Neural cell (in vitro differentiated cells): ENCODE measurements around the gene PCDH15. TPM values are rescaled to one million over a fixed set of nuclear protein-coding genes. Genes with fewer than 3 reads are reported as not detected.
A peak's percentile ranks its signal among the peaks of the same experiment; 100 is the strongest.

ENCODE experiments used
- H2AFZ ChIP-seq: fragments of 200-600, 300-800 bp; sonication (generic), shearing (Covaris generic); 2 replicates; pipeline ENCODE4 v1.6.0; 2014; ENCODE audit warnings: low read depth, mild to moderate bottlenecking, antibody characterized with exemption, low read length, moderate library complexity
- H3F3A ChIP-seq: fragments of 200-600 bp; shearing (Covaris generic); 2 replicates; pipeline ENCODE4 v1.6.1; 2016; ENCODE audit warnings: mild to moderate bottlenecking, moderate library complexity, mixed read lengths, antibody characterized with exemption, low read length; ENCODE audit not compliant: insufficient read depth, poor library complexity, severe bottlenecking
- H3K27ac ChIP-seq: fragments of 200-600, 300-800 bp; sonication (generic), shearing (Covaris generic); 2 replicates; pipeline ENCODE4 v1.5.1; 2014; ENCODE audit warnings: mild to moderate bottlenecking, low read length, moderate library complexity
- H3K27me3 ChIP-seq: fragments of 300-800, 200-600 bp; sonication (generic), shearing (Covaris generic); 2 replicates; pipeline ENCODE4 v1.6.0; 2014; ENCODE audit warnings: mild to moderate bottlenecking, low read depth, low read length, moderate library complexity; ENCODE audit not compliant: insufficient read depth
- H3K36me3 ChIP-seq: fragments of 300-800, 200-600 bp; sonication (generic), shearing (Covaris generic); 2 replicates; pipeline ENCODE4 v1.5.1; 2014; ENCODE audit warnings: mild to moderate bottlenecking, antibody characterized with exemption, low read length, moderate library complexity; ENCODE audit not compliant: insufficient read depth
- H3K4me2 ChIP-seq: fragments of 300-800, 200-600 bp; sonication (generic), shearing (Covaris generic); 2 replicates; pipeline ENCODE4 v1.6.0; 2014; ENCODE audit warnings: mild to moderate bottlenecking, low read length
- H3K4me3 ChIP-seq: fragments of 300-800, 200-600 bp; sonication (generic), shearing (Covaris generic); 2 replicates; pipeline ENCODE4 v1.5.1; 2014; ENCODE audit warnings: mild to moderate bottlenecking, low read length, moderate library complexity
- H3K79me2 ChIP-seq: fragments of 200-600 bp; shearing (Covaris generic); replicated peaks from 2 replicates; pipeline ENCODE4 v1.6.0; 2014; ENCODE audit warnings: mild to moderate bottlenecking, low read length, moderate library complexity; ENCODE audit not compliant: insufficient read depth
- H3K9ac ChIP-seq: fragments of 300-800, 200-600 bp; sonication (generic), shearing (Covaris generic); 2 replicates; pipeline ENCODE4 v1.6.1; 2016; ENCODE audit warnings: mild to moderate bottlenecking, low read length, mixed read lengths
- H3K9me2 ChIP-seq: fragments of 200-600 bp; shearing (Covaris generic); 2 replicates; pipeline ENCODE4 v1.6.1; 2016; ENCODE audit warnings: mild to moderate bottlenecking, low read length, mixed read lengths; ENCODE audit not compliant: insufficient read depth
- H3K9me3 ChIP-seq: fragments of 200-600, 300-800 bp; sonication (generic), shearing (Covaris generic); 2 replicates; pipeline ENCODE4 v1.6.1; 2016; ENCODE audit warnings: mild to moderate bottlenecking, mixed run types, low read length, moderate library complexity, mixed read lengths
- H4K20me1 ChIP-seq: fragments of 200-600 bp; shearing (Covaris generic); 2 replicates; pipeline ENCODE4 v1.6.1; 2016; ENCODE audit warnings: mild to moderate bottlenecking, mixed run types; ENCODE audit not compliant: insufficient read depth
- CTCF ChIP-seq: fragments of 450-650 bp; IDR thresholded peaks from 2 replicates; pipeline ENCODE4 v1.5.1; 2014; ENCODE audit warnings: antibody characterized with exemption, mild to moderate bottlenecking, moderate library complexity; ENCODE audit not compliant: poor library complexity, severe bottlenecking
- EP300 ChIP-seq: fragments of 450-650 bp; conservative IDR thresholded peaks from 2 replicates; pipeline ENCODE4 v1.6.1; 2014; ENCODE audit warnings: antibody characterized with exemption, mild to moderate bottlenecking, moderate library complexity; ENCODE audit not compliant: poor library complexity, severe bottlenecking
- EZH2 ChIP-seq: fragments of 200-600, 300-800 bp; shearing (Covaris generic), sonication (generic); IDR thresholded peaks from 2 replicates; pipeline ENCODE4 v1.6.1; 2014; ENCODE audit warnings: antibody characterized with exemption, low read length, borderline replicate concordance, mild to moderate bottlenecking; ENCODE audit not compliant: insufficient read depth, poor library complexity, severe bottlenecking
- MXI1 ChIP-seq: fragments of 450-650 bp; conservative IDR thresholded peaks from 2 replicates; pipeline ENCODE4 v1.6.1; 2014; ENCODE audit warnings: antibody characterized with exemption, mild to moderate bottlenecking; ENCODE audit not compliant: poor library complexity, severe bottlenecking
- POLR2AphosphoS5 ChIP-seq: IDR thresholded peaks from 2 replicates; pipeline ENCODE4 v1.6.1; 2012
- RAD21 ChIP-seq: fragments of 450-650 bp; conservative IDR thresholded peaks from 2 replicates; pipeline ENCODE4 v1.6.1; 2014; ENCODE audit warnings: antibody characterized with exemption, mild to moderate bottlenecking, moderate library complexity
- REST ChIP-seq: IDR thresholded peaks from 2 replicates; pipeline ENCODE4 v1.6.1; 2012; ENCODE audit warnings: borderline replicate concordance
- SMC3 ChIP-seq: fragments of 450-650 bp; conservative IDR thresholded peaks from 2 replicates; pipeline ENCODE4 v1.6.1; 2014; ENCODE audit warnings: antibody characterized with exemption, mild to moderate bottlenecking, moderate library complexity; ENCODE audit not compliant: poor library complexity
- TAF1 ChIP-seq: IDR thresholded peaks from 2 replicates; pipeline ENCODE4 v1.6.1; 2012; ENCODE audit warnings: low read depth
- polyA plus RNA-seq: library from polyadenylated mRNA; depleted of rRNA; stranded (reverse); fragments of >200 nt; gene quantifications from 2 replicates; pipeline ENCODE4 v1.2.3, GENCODE V29; 2014

Gene PCDH15
- polyA plus RNA-seq, 1 donor from 2014 or later, result 1.2 TPM

- Histone ChIP-seq H4K20me1 (no peaks in the 10 kb centered on the region), H3K36me3 (no peaks in the 10 kb centered on the region), H3K9me2 (no peaks in the 10 kb centered on the region), H3K27me3 (no peaks in the 10 kb centered on the region), H3K9me3 (no peaks in the 10 kb centered on the region), H3K9ac (no peak overlapping the region), H3K4me2 (no peak overlapping the region), H3F3A (no peaks in the 10 kb centered on the region), H3K4me3 (no peak overlapping the region), H3K79me2 (no peaks in the 10 kb centered on the region), H3K27ac (no peak overlapping the region), H2AFZ (no peak overlapping the region)
- peak; percentile 69 for TF ChIP-seq SMC3
- no peak for TF ChIP-seq TAF1
- no peak for TF ChIP-seq EP300
- TF ChIP-seq RAD21, result peak; percentile 65
- TF ChIP-seq CTCF, result peak; percentile 58
These were observed 667.8 kb downstream of the PCDH15 start for GRCh38 chr10:54133203-54133602.

GRCh38 chr10:54131833-54132232 lies 669.2 kb downstream of the PCDH15 start:
- no peaks in the 10 kb centered on the region for H4K20me1 ChIP-seq
- H3K27ac ChIP-seq, result no peak overlapping the region
- H2AFZ ChIP-seq, result no peak overlapping the region
- no peak overlapping the region for H3K9ac ChIP-seq
- H3K27me3 ChIP-seq, result no peaks in the 10 kb centered on the region
- H3K4me2 ChIP-seq, result no peak overlapping the region
- no peaks in the 10 kb centered on the region for H3K9me3 ChIP-seq
- H3K9me2 ChIP-seq, result no peaks in the 10 kb centered on the region
- H3K79me2 ChIP-seq, result no peaks in the 10 kb centered on the region
- no peaks in the 10 kb centered on the region for H3K36me3 ChIP-seq
- TF ChIP-seq EZH2 (no peak), CTCF (no peak), RAD21 (no peak), SMC3 (no peak), MXI1 (no peak), POLR2AphosphoS5 (no peak), EP300 (no peak), REST (no peak), TAF1 (no peak)
- no peak overlapping the region for H3K4me3 ChIP-seq
- no peaks in the 10 kb centered on the region for H3F3A ChIP-seq
